ENCODE measurements around the gene GRIN1. TPM values are rescaled to one million over a fixed set of nuclear protein-coding genes. Genes with fewer than 3 reads are reported as not detected.

The GRIN1 gene
- total and polyA plus RNA-seq, 2 of the 13 experiments (the other 11 are each of a cell fraction or from before 2014, with no cell fraction given) = 0.13 TPM; not detected in 1

- TF ChIP-seq MTF2 (CRISPR knock-in tag; IDR thresholded peaks at IDR 0.05; ENCODE audit: borderline replicate concordance) = 0 out of 2 replicates have a peak, but pooled peaks have one; percentile 39
- TF ChIP-seq ZNF841 (CRISPR knock-in tag; IDR thresholded peaks at IDR 0.05; ENCODE audit: borderline replicate concordance) = no peak
- 0 out of 2 replicates have a peak, but pooled peaks have one; percentile 56 for TF ChIP-seq ZNF292 (CRISPR knock-in tag; IDR thresholded peaks at IDR 0.05; ENCODE audit: borderline replicate concordance, low read depth)
- 0 out of 2 replicates have a peak, but pooled peaks have one; percentile 21 for TF ChIP-seq HOXA3 (CRISPR knock-in tag; IDR thresholded peaks at IDR 0.05)
- TF ChIP-seq SALL2 (CRISPR knock-in tag; IDR thresholded peaks at IDR 0.05) = no peak
- no peak for TF ChIP-seq ZNF512 (CRISPR knock-in tag; IDR thresholded peaks at IDR 0.05)
- TF ChIP-seq RNF2 (conservative IDR thresholded peaks at IDR 0.05; ENCODE audit: low read depth) = no peak
- 0 out of 2 replicates have a peak, but pooled peaks have one; percentile 60 for TF ChIP-seq SMAD1 (CRISPR knock-in tag; IDR thresholded peaks at IDR 0.05; ENCODE audit: borderline replicate concordance, low read depth)
- TF ChIP-seq ZNF350 (CRISPR knock-in tag; IDR thresholded peaks at IDR 0.05; ENCODE audit: borderline replicate concordance, low read depth) = no peak
- TF ChIP-seq CREM (IDR thresholded peaks at IDR 0.05) = 0 out of 2 replicates have a peak, but pooled peaks have one; percentile 5
- no peak for TF ChIP-seq CREM (CRISPR knock-in tag; IDR thresholded peaks at IDR 0.05)
- TF ChIP-seq ISL2 (CRISPR knock-in tag; IDR thresholded peaks at IDR 0.05) = no peak
- TF ChIP-seq HNRNPL (IDR thresholded peaks at IDR 0.05; ENCODE audit: low read depth, low read length) = 0 out of 2 replicates have a peak, but pooled peaks have one; percentile 35
- no peak for TF ChIP-seq FOXC1 (CRISPR knock-in tag; IDR thresholded peaks at IDR 0.05; ENCODE audit: borderline replicate concordance)
- TF ChIP-seq USF2 (IDR thresholded peaks at IDR 0.05; ENCODE audit: low read depth, low read length) = no peak
- TF ChIP-seq USF2 (CRISPR knock-in tag; IDR thresholded peaks at IDR 0.05; ENCODE audit: borderline replicate concordance) = no peak
- no peak for TF ChIP-seq SAFB2 (CRISPR knock-in tag; IDR thresholded peaks at IDR 0.05; ENCODE audit: borderline replicate concordance, low read depth)
- peak; percentile 32; the same call in 1 of the 2 replicates for TF ChIP-seq MEF2D (CRISPR knock-in tag; IDR thresholded peaks at IDR 0.05)
- TF ChIP-seq DZIP1 (CRISPR knock-in tag; IDR thresholded peaks at IDR 0.05) = no peak
- no peak for TF ChIP-seq NPAS2 (CRISPR knock-in tag; IDR thresholded peaks at IDR 0.05; ENCODE audit: borderline replicate concordance)
Observed at GRCh38 chr9:137111788-137112563, 27.0 kb upstream of the GRIN1 start (continued).

Data from HepG2 (cell line).